Spinal cord (tissue), 10 donors: ENCODE results near the gene HNRNPH3. TPM values are rescaled to one million over a fixed set of nuclear protein-coding genes. Genes with fewer than 3 reads are reported as not detected.

Experiments used
- DNase-seq, 6 donors: peaks; one replicate each; pipeline versions ENCODE4 v3.0.0 to v3.0.0-alpha.2; 2013 to 2015; ENCODE audit warnings: low spot score in 6 of 6, low read depth in 4 of 6
- H3K27ac ChIP-seq: one replicate; pipeline ENCODE4 v1.5.1; 2013; ENCODE audit warnings: low read depth, low read length, control low read depth
- H3K27me3 ChIP-seq: one replicate; pipeline ENCODE4 v1.6.1; 2013; ENCODE audit warnings: low read length; ENCODE audit not compliant: control insufficient read depth, insufficient read depth
- H3K36me3 ChIP-seq: one replicate; pipeline ENCODE4 v1.6.1; 2013; ENCODE audit warnings: low read length; ENCODE audit not compliant: control insufficient read depth, insufficient read depth
- H3K4me1 ChIP-seq: one replicate; pipeline ENCODE4 v1.6.1; 2013; ENCODE audit warnings: low read length; ENCODE audit not compliant: control insufficient read depth, insufficient read depth
- H3K4me3 ChIP-seq: one replicate; pipeline ENCODE4 v1.5.1; 2013; ENCODE audit warnings: low read depth, low read length, control low read depth
- H3K9me3 ChIP-seq: one replicate; pipeline ENCODE4 v1.6.1; 2013; ENCODE audit warnings: low read length; ENCODE audit not compliant: control insufficient read depth, insufficient read depth
- WGBS: methylation state at CpG from one replicate; pipeline ENCODE4 v1.1.5; 2013; ENCODE audit warnings: missing lambda C conversion rate; ENCODE audit not compliant: insufficient coverage; 5-methylcytosine and 5-hydroxymethylcytosine counted together
- long read RNA-seq, 4 donors: transcript quantifications; one replicate each; lab custom pipeline, GENCODE V29; 2026
- polyA plus RNA-seq, 2 donors: library from polyadenylated mRNA; unstranded; fragments of 120-200 nt; gene quantifications; one replicate each; pipeline ENCODE4 v1.2.1, GENCODE V29; 2013; ENCODE audit not compliant: insufficient read length in 2 of 2
- total RNA-seq, 2 donors: library from RNA; depleted of rRNA in 1 of 2; stranded (reverse); fragments of 120-200 nt in 1 of 2; fragments of >200 nt in 1 of 2; gene quantifications; one replicate each; pipeline versions ENCODE4 v1.2.3 to v1.2.4, GENCODE V29; 2013 to 2014
- donor health status: healthy.

The HNRNPH3 gene, protein sequence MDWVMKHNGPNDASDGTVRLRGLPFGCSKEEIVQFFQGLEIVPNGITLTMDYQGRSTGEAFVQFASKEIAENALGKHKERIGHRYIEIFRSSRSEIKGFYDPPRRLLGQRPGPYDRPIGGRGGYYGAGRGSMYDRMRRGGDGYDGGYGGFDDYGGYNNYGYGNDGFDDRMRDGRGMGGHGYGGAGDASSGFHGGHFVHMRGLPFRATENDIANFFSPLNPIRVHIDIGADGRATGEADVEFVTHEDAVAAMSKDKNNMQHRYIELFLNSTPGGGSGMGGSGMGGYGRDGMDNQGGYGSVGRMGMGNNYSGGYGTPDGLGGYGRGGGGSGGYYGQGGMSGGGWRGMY
- total RNA-seq (10 to 100 TPM; 32.1 to 44.8 TPM), polyA plus RNA-seq (100 to 1,000 TPM; 253 to 266 TPM)
- long read RNA-seq, donor 1, transcript HNRNPH3-208 (7 exons, 2,704 nt) = major isoform, 20 of 66 reads
- long read RNA-seq, donor 1, transcript HNRNPH3-201 (10 exons, 2,339 nt) = minor isoform, 6 of 66 reads
- long read RNA-seq, donor 1, partial matches to known transcripts = 23 of 66 reads
- long read RNA-seq, donor 1, other reads (novel, unspliced or antisense) = 13 of 66 reads
- long read RNA-seq, donor 2, partial matches to known transcripts = 6 of 14 reads
- long read RNA-seq, donor 2, other reads (novel, unspliced or antisense) = 0 of 14 reads
- long read RNA-seq, donor 3, transcript HNRNPH3-208 (7 exons, 2,704 nt) = major isoform, 9 of 42 reads
- long read RNA-seq, donor 3, partial matches to known transcripts = 29 of 42 reads
- long read RNA-seq, donor 3, other reads (novel, unspliced or antisense) = 0 of 42 reads
- long read RNA-seq, donor 4, transcript HNRNPH3-208 (7 exons, 2,704 nt) = major isoform, 20 of 162 reads
- long read RNA-seq, donor 4, transcript HNRNPH3-211 (8 exons, 2,308 nt) = minor isoform, 6 of 162 reads
- long read RNA-seq, donor 4, transcript HNRNPH3-202 (10 exons, 1,332 nt) = minor isoform, 6 of 162 reads
- long read RNA-seq, donor 4, transcript HNRNPH3-201 (10 exons, 2,339 nt) = minor isoform, 14 of 162 reads
- long read RNA-seq, donor 4, partial matches to known transcripts = 95 of 162 reads
- long read RNA-seq, donor 4, other reads (novel, unspliced or antisense) = 17 of 162 reads

DNA sequence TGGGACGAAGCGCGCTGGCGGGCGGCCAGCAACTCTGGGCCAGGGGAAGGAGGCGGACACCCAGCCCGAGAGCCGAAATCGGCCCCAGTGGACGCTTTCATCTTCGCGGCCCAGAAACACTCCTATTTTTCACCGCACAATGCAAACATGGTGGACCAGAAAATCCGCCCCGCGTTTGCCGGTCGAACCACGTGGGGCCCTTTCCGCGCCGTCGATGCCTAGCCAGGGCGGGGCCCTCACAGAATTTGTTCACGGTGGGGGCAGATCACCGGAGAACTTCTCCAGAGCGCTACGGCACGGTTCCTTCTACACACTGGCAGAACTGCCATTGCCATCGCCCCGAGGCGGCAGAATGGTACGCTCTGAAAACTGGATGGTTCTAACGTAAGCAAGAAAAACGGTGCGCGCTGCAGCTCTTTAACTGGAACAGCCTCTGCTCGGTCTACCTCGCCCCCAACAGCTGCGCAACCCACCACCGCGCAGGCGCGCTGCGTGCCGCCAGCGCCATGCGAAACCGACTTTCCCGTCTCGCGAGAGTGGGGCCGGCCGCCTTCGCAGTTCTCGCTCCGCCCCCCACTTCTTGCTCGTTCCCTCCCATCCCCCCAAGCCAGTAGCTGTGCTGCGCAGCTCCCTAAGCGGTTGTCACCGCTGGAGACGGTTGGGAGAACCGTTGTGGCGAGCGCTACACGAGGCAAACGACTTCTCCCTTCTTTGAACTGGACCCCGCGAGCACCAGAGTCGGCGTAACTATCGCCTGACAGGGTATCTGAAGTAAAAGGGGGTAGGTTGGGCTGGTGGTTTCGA, at the start of gene HNRNPH3:
Gene HNRNPH3 (plus strand): TSS at position 610 of the 804 bp plus-strand sequence. CDS start 5,158 bp downstream, outside the sequence.
- Histone ChIP-seq H3K4me1 (peaks cover 15% of the 10 kb centered on the region), H3K9me3 (no peaks in the 10 kb centered on the region), H3K4me3 (peak within 1 kb of the TSS; percentile 99), H3K27me3 (no peaks in the 10 kb centered on the region), H3K36me3 (peaks cover 3% of the 10 kb centered on the region), H3K27ac (peak within 1 kb of the TSS; percentile 99)
- 0% methylated on average over 68 of the region's 73 CpGs for WGBS
- peak; percentile 96 to 100 (median 98) for DNase-seq

- 89% methylated on average over 5 of the region's 9 CpGs for WGBS
- DNase-seq = no peak
- no peak overlapping the region for H3K27ac ChIP-seq
Measured at GRCh38 chr10:68284062-68285001, 47.5 kb upstream of the HNRNPH3 start.

DNA sequence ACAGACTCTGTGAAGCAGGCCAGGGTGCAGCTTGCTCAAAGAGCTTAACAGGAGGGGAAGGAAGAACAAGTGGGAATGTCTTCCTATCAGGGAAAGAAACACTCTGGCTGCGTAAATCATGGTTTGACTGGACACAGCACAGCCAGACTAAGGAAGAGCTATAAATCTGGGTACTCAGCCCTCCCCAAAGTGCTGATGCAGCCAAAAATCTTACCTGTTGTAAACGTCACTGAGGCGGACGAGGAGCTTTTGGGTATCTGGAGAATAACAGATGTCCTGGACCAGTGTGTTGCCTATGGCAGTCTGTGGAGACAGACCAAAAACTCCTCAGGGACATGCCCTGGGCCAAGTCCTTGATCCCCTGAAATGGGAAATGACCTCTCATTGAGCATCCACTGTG, 43.1 kb upstream of the HNRNPH3 start:
- Histone ChIP-seq H3K4me3 (no peak overlapping the region), H3K36me3 (peaks cover 3% of the 10 kb centered on the region), H3K9me3 (no peaks in the 10 kb centered on the region), H3K27ac (no peak overlapping the region), H3K27me3 (no peaks in the 10 kb centered on the region), H3K4me1 (no peaks in the 10 kb centered on the region)
- 86% methylated on average over 4 of the region's 4 CpGs for WGBS
- DNase-seq = no peak

More at GRCh38 chr10:68284062-68285001, 47.5 kb upstream of the HNRNPH3 start:
- H3K4me1 ChIP-seq = no peaks in the 10 kb centered on the region
- H3K27me3 ChIP-seq = no peaks in the 10 kb centered on the region
- no peaks in the 10 kb centered on the region for H3K9me3 ChIP-seq
- H3K4me3 ChIP-seq = no peak overlapping the region
- peaks cover 5% of the 10 kb centered on the region for H3K36me3 ChIP-seq

- no peaks in the 10 kb centered on the region for H3K4me1 ChIP-seq
- H3K36me3 ChIP-seq = peaks cover 6% of the 10 kb centered on the region
- no peak for DNase-seq
- H3K27me3 ChIP-seq = no peaks in the 10 kb centered on the region
- H3K9me3 ChIP-seq = no peaks in the 10 kb centered on the region
- H3K27ac ChIP-seq = no peak overlapping the region
- no peak overlapping the region for H3K4me3 ChIP-seq
Measured at GRCh38 chr10:68290736-68291135, 41.1 kb upstream of the HNRNPH3 start.

DNA sequence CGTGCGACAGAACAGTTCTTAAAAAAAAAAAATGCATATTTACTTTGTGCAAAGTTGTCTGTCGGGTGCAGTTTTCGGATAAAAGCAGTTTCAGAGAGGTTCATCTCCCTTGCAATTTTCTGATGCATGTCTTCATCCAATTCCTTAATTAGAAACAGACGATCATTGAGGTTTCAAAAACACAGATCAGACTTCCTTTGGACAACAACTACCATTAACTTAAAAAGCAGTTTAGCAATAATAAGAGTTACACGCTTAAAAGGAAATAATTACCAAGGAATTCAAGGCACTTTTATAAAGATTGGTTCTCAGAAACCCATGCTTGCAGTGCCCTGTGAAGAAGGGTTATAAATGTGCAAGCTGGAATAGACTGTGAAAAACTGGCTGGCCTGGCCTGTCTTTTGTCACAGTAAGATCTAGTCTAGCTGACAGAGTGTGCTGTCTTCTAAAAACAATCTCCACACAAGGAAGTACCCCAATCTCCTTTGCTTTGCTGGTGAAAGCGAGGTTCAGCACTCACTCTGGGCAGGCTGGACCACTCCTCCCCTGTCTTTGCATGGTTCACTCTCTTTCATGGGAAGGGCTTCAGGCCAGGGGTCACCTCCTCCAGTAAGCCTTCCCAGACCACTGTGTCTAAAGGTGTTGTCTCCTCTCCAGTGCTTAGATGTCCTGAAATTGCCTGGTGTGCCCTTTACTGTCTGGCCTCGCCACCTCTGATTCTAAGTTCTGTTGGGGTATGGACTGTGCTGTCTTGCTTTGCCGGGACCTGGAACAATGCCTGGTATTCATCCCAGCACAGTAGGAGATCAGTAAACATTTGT, 34.8 kb upstream of the HNRNPH3 start:
- H3K27ac ChIP-seq = no peak overlapping the region
- no peaks in the 10 kb centered on the region for H3K4me1 ChIP-seq
- no peaks in the 10 kb centered on the region for H3K9me3 ChIP-seq
- DNase-seq = peak in 1 of 6 donors; percentile 6
- no peak overlapping the region for H3K4me3 ChIP-seq
- WGBS = 68% methylated on average over 5 of the region's 9 CpGs
- H3K27me3 ChIP-seq = no peaks in the 10 kb centered on the region
- peaks cover 3% of the 10 kb centered on the region for H3K36me3 ChIP-seq

- WGBS = 100% methylated on average over 1 of the region's 3 CpGs
- no peaks in the 10 kb centered on the region for H3K27me3 ChIP-seq
- no peak overlapping the region for H3K27ac ChIP-seq
- no peak overlapping the region for H3K4me3 ChIP-seq
- H3K4me1 ChIP-seq = no peaks in the 10 kb centered on the region
- no peaks in the 10 kb centered on the region for H3K9me3 ChIP-seq
- peaks cover 4% of the 10 kb centered on the region for H3K36me3 ChIP-seq
- no peak for DNase-seq
Measured at GRCh38 chr10:68301301-68301700, 30.6 kb upstream of the HNRNPH3 start.

DNA sequence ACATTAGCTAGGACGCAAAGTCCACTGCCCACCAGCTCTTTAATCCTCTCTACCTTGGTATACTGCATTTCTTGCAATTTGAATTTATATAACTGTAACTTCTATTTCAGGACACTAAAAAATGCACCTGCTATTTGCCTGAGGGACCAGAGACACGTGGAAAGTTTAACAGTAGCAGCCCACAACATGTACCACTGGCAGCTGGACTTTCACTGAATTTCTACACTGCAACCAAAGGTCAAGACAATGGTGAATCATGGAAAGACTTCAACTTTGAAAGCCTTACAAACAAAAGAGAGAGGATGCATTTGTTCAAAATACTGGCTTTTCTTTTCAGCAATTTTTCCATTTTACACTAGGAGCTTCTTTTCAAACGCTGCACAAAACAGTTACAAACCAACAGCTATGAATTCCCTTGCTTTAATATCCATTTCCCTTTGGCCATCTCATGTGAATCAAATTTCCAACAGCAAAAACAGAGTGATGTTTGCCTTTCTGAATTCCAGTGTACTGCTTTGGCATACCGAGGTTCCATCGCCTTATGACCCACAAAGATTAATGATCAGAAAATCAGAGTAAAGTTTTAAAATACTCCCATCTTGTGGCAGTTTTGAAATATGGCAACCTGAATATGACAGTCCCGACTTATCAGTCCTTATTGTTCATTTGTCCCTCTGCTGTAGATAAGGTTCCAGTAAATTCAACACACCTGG, 29.9 kb upstream of the HNRNPH3 start:
- no peaks in the 10 kb centered on the region for H3K27me3 ChIP-seq
- DNase-seq = peak; percentile 13 to 85 (median 30)
- H3K36me3 ChIP-seq = peaks cover 4% of the 10 kb centered on the region
- no peak overlapping the region for H3K4me3 ChIP-seq
- H3K4me1 ChIP-seq = no peaks in the 10 kb centered on the region
- no peak overlapping the region for H3K27ac ChIP-seq
- whole genome bisulfite sequencing = 82% methylated on average over 3 of the region's 6 CpGs
- H3K9me3 ChIP-seq = no peaks in the 10 kb centered on the region
